Measurements from ENCODE around the gene CRIP2.

CRIP2 gene

GRCh38 chr14:105500726-105501101 is 26.1 kb downstream of the CRIP2 start:
- DNase-seq: no peak

GRCh38 chr14:105501504-105502291 is 27.1 kb downstream of the CRIP2 start:
- no peak for DNase-seq

- no peak for DNase-seq
Measured at GRCh38 chr14:105502446-105503295, 28.1 kb downstream of the CRIP2 start.

GRCh38 chr14:105503296-105503640 is 28.6 kb downstream of the CRIP2 start:
- no peak for DNase-seq

- no peak for DNase-seq
Measured at GRCh38 chr14:105503935-105504692, 29.5 kb downstream of the CRIP2 start.

- DNase-seq: no peak
Measured at GRCh38 chr14:105505101-105505500, 30.5 kb downstream of the CRIP2 start.

- no peak for DNase-seq
Measured at GRCh38 chr14:105507247-105507646, 32.6 kb downstream of the CRIP2 start.

- no peak for DNase-seq
Measured at GRCh38 chr14:105508069-105508468, 33.4 kb downstream of the CRIP2 start.

GRCh38 chr14:105508601-105509000 is 34.0 kb downstream of the CRIP2 start:
- no peak for DNase-seq

- no peak for DNase-seq
Measured at GRCh38 chr14:105517096-105517495, 42.5 kb downstream of the CRIP2 start.

- DNase-seq: no peak
Measured at GRCh38 chr14:105519946-105520698, 45.5 kb downstream of the CRIP2 start.

GRCh38 chr14:105525326-105525725 is 50.7 kb downstream of the CRIP2 start:
- no peak for DNase-seq

- DNase-seq: peak; percentile 28
Measured at GRCh38 chr14:105525861-105526775, 51.5 kb downstream of the CRIP2 start, which contains the start of gene TMEM121. TMEM121 (plus strand) TSS chr14:105526583; CDS start chr14:105528835, 2,252 bp downstream.

GRCh38 chr14:105526776-105527380 is 52.3 kb downstream of the CRIP2 start:
- DNase-seq: no peak

GRCh38 chr14:105527381-105527825 is 52.8 kb downstream of the CRIP2 start:
- DNase-seq: no peak

- peak; percentile 73 for DNase-seq
Measured at GRCh38 chr14:105527826-105528585, 53.4 kb downstream of the CRIP2 start.

- no peak for DNase-seq
Measured at GRCh38 chr14:105528586-105529318, 54.1 kb downstream of the CRIP2 start.

- no peak for DNase-seq
Measured at GRCh38 chr14:105529319-105529568, 54.6 kb downstream of the CRIP2 start.
